OCI-LY1 (cell line): ENCODE data around the gene CAT.

Experiments
- H2AFZ ChIP-seq: fragments of 200-600 bp; sonication (generic), shearing (Covaris generic); 2 replicates; pipeline ENCODE4 v1.6.0; 2014; ENCODE audit warnings: antibody characterized with exemption, mild to moderate bottlenecking, low read length
- H3F3A ChIP-seq: fragments of 200-600 bp; sonication (generic), shearing (Covaris generic); 2 replicates; pipeline ENCODE4 v1.6.0; 2014; ENCODE audit warnings: mild to moderate bottlenecking, antibody characterized with exemption, low read length, moderate library complexity; ENCODE audit not compliant: insufficient read depth
- H3K27ac ChIP-seq: fragments of 200-600 bp; sonication (generic); 2 replicates; pipeline ENCODE4 v1.5.1; 2014; ENCODE audit warnings: low read length, mixed run types, mild to moderate bottlenecking, low read depth; ENCODE audit not compliant: poor library complexity, severe bottlenecking
- H3K27me3 ChIP-seq: fragments of 200-600 bp; sonication (generic); 2 replicates; pipeline ENCODE4 v1.6.0; 2014; ENCODE audit warnings: antibody characterized with exemption, mild to moderate bottlenecking, low read length, moderate library complexity; ENCODE audit not compliant: insufficient read depth
- H3K36me3 ChIP-seq: fragments of 200-600 bp; sonication (generic); 2 replicates; pipeline ENCODE4 v1.6.1; 2014; ENCODE audit warnings: mild to moderate bottlenecking, antibody characterized with exemption, low read length, moderate library complexity, mixed read lengths; ENCODE audit not compliant: insufficient read depth
- H3K4me1 ChIP-seq: fragments of 200-600 bp; sonication (generic); 2 replicates; pipeline ENCODE4 v1.5.1; 2014; ENCODE audit warnings: mild to moderate bottlenecking, low read length, moderate library complexity; ENCODE audit not compliant: insufficient read depth, severe bottlenecking
- H3K4me2 ChIP-seq: fragments of 200-600 bp; sonication (generic), shearing (Covaris generic); 2 replicates; pipeline ENCODE4 v1.6.1; 2014; ENCODE audit warnings: low read length
- H3K4me3 ChIP-seq: fragments of 200-600 bp; sonication (generic); 2 replicates; pipeline ENCODE4 v1.5.1; 2014; ENCODE audit warnings: low read length, low read depth, mild to moderate bottlenecking, mixed read lengths; ENCODE audit not compliant: poor library complexity, severe bottlenecking
- H3K79me2 ChIP-seq: fragments of 200-600 bp; shearing (Covaris generic); 2 replicates; pipeline ENCODE4 v1.6.1; 2016; ENCODE audit warnings: mixed run types, low read length, mixed read lengths; ENCODE audit not compliant: insufficient read depth
- H3K9ac ChIP-seq: fragments of 200-600 bp; sonication (generic), shearing (Covaris generic); 2 replicates; pipeline ENCODE4 v1.6.1; 2014; ENCODE audit warnings: mild to moderate bottlenecking, low read length, mixed read lengths
- H3K9me2 ChIP-seq: fragments of 200-600 bp; sonication (generic), shearing (Covaris generic); 2 replicates; pipeline ENCODE4 v1.6.1; 2014; ENCODE audit warnings: low read depth, mild to moderate bottlenecking, low read length, mixed read lengths
- H3K9me3 ChIP-seq: fragments of 200-600 bp; shearing (Covaris generic); 2 replicates; pipeline ENCODE4 v1.6.1; 2014; ENCODE audit warnings: low read length, mixed read lengths
- H4K20me1 ChIP-seq: fragments of 200-600 bp; sonication (generic), shearing (Covaris generic); 2 replicates; pipeline ENCODE4 v1.6.0; 2016; ENCODE audit warnings: mild to moderate bottlenecking, low read length; ENCODE audit not compliant: insufficient read depth
- EZH2 ChIP-seq: fragments of 200-600 bp; sonication (generic), shearing (Covaris generic); IDR thresholded peaks from 2 replicates; pipeline ENCODE4 v1.8.0; 2017; ENCODE audit warnings: borderline replicate concordance, mixed run types, mild to moderate bottlenecking, antibody characterized with exemption, low read length, moderate library complexity, mixed read lengths
- TF ChIP-seq, protein P1 (sequence below): fragments of 200-600 bp; sonication (generic), shearing (Covaris generic); IDR thresholded peaks from 2 replicates; pipeline ENCODE4 v1.5.1; 2017; ENCODE audit warnings: mild to moderate bottlenecking, antibody characterized with exemption, low read length, moderate library complexity, mixed read lengths

Gene CAT

DNA sequence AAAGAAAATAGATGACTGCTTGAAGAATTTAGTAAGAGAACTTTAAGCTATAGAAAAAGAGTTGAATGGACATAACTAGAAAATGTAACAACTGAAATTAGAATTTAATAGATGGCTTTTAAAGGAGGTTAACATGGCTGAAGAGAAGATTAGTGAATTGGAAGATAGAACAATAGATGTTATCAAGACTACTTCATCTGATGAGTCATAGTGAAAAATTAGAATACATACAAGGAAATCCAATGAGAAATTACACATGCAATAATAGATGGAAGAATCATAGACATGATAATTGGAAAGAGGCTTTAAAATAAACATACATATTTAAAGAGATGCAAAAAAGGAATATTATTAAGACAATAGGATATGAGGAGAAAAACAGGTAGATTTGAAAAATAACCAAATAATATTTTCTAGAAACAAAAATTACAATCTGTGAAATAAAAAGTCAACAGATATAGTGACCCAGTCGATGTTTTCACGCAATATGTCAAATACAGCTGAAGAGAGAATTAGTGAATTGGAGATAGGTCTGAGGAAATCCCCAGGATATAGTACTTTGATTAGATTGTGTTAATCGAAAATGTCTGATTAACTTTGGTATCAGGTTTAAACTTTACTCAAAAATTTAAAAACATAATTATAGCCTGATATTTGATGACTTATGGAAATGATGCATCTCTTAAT, 28.2 kb downstream of the CAT start:
- Histone ChIP-seq H3K9me2 (no peaks in the 10 kb centered on the region), H3K27ac (no peak overlapping the region), H3K4me3 (no peak overlapping the region), H3F3A (no peaks in the 10 kb centered on the region), H3K9ac (no peak overlapping the region), H3K9me3 (peaks cover 14% of the 10 kb centered on the region), H3K79me2 (no peaks in the 10 kb centered on the region), H4K20me1 (no peaks in the 10 kb centered on the region), H3K36me3 (peaks cover 81% of the 10 kb centered on the region), H3K4me2 (no peak overlapping the region), H3K27me3 (no peaks in the 10 kb centered on the region), H3K4me1 (no peaks in the 10 kb centered on the region), H2AFZ (no peak overlapping the region)
- no peak for TF ChIP-seq EZH2
- TF ChIP-seq, protein P1, sequence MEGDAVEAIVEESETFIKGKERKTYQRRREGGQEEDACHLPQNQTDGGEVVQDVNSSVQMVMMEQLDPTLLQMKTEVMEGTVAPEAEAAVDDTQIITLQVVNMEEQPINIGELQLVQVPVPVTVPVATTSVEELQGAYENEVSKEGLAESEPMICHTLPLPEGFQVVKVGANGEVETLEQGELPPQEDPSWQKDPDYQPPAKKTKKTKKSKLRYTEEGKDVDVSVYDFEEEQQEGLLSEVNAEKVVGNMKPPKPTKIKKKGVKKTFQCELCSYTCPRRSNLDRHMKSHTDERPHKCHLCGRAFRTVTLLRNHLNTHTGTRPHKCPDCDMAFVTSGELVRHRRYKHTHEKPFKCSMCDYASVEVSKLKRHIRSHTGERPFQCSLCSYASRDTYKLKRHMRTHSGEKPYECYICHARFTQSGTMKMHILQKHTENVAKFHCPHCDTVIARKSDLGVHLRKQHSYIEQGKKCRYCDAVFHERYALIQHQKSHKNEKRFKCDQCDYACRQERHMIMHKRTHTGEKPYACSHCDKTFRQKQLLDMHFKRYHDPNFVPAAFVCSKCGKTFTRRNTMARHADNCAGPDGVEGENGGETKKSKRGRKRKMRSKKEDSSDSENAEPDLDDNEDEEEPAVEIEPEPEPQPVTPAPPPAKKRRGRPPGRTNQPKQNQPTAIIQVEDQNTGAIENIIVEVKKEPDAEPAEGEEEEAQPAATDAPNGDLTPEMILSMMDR, result no peak

DNA sequence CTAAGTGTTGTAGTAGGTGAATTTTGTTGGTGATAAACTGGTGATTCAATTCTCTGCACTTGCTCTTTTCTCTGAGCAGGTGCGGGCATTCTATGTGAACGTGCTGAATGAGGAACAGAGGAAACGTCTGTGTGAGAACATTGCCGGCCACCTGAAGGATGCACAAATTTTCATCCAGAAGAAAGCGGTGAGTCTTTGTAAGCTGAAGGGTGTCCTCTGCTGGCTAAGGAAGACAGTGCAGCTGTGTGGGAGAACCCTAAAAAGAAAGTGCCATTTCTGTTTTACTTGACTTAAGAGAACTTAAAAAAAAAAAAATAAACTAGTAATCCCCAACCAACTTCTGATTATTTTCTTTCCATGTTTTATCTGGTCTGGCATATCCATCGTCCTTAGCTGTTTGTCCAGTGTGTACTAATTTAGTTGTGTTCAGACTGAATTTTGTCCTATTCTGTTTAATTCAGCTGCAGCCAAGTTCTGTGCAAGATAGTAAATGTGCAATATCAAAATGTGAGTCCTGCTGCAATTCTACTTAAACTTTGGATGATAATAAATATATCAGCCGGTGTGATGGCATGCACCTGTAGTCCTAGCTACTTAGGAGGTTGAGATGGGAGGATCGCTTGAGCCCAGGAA, 29.6 kb downstream of the CAT start:
- Histone ChIP-seq H3K4me1 (no peaks in the 10 kb centered on the region), H3K9ac (no peak overlapping the region), H3K4me3 (no peak overlapping the region), H3K36me3 (peaks cover 79% of the 10 kb centered on the region), H2AFZ (no peak overlapping the region), H3K79me2 (no peaks in the 10 kb centered on the region), H3K27ac (no peak overlapping the region), H4K20me1 (no peaks in the 10 kb centered on the region), H3K27me3 (no peaks in the 10 kb centered on the region), H3K9me2 (no peaks in the 10 kb centered on the region), H3K9me3 (peaks cover 14% of the 10 kb centered on the region), H3K4me2 (no peak overlapping the region), H3F3A (no peaks in the 10 kb centered on the region)
- TF ChIP-seq, protein P1, result peak; percentile 71
- TF ChIP-seq EZH2, result no peak

DNA sequence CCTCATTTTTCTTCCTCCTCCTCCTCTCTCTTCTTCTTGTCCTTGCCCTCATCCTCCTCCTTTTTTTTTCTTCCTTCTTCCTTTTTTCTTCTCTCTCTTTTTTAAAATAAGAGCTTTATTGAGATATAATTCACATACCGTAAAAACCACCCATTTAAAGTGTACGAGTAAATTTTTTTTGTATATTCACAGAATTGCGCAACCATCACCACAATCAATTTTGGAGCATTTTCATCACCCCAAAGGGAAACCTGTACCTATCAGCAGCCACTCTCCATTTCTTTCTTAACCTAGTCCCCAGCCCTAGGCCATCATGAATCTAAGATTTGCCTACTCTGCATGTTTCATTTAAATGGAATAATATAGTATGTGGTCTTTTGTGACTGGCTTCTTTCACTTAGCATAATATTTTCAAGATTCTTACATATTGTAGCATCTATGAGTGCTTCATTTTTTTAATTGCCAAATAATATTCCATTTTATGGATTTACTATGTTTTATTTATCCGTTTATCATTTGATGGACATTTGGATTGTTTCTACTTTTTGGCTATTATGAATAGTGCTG, 35.0 kb downstream of the CAT start:
- Histone ChIP-seq H3K9ac (no peak overlapping the region), H2AFZ (no peak overlapping the region), H3K27ac (no peak overlapping the region), H3F3A (no peaks in the 10 kb centered on the region), H3K9me3 (no peaks in the 10 kb centered on the region), H3K79me2 (no peaks in the 10 kb centered on the region), H3K4me2 (no peak overlapping the region), H3K4me3 (no peak overlapping the region), H3K9me2 (no peaks in the 10 kb centered on the region), H3K27me3 (no peaks in the 10 kb centered on the region), H3K4me1 (no peaks in the 10 kb centered on the region), H4K20me1 (no peaks in the 10 kb centered on the region), H3K36me3 (peaks cover 37% of the 10 kb centered on the region)
- TF ChIP-seq, protein P1, result no peak
- TF ChIP-seq EZH2, result no peak
